ENCODE measurements around the gene VPS13D.

DNA sequence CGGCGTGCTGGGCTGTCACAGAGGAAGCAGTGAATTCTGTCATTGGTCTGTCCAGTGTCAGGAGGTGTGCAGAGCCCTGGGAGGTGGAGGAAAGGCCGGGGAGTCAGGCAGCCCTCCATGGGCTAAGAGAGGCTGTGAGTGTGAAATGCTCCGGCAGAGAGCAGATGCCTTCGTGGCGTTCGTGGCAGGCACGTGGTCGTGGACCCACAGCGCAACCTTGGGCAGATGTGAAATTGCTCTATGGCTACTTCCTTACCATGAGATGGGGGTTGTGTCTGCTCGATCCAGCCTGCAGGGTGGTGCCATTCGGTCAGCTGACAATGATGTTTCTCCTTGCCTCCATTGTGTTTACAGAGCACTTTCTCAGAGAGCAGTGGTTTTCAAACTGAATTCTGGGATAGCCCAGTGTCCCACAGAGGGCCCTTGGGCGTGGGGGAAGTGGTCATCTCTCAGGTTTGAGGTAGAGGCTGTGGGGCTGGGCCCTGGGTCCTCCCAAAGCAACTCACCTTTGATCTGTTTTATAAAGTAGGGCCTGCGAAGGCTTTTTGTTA, 35.1 kb upstream of the VPS13D start:
- TF ChIP-seq POLR2A (IDR thresholded peaks at IDR 0.05): no peak
- TF ChIP-seq, protein P1, sequence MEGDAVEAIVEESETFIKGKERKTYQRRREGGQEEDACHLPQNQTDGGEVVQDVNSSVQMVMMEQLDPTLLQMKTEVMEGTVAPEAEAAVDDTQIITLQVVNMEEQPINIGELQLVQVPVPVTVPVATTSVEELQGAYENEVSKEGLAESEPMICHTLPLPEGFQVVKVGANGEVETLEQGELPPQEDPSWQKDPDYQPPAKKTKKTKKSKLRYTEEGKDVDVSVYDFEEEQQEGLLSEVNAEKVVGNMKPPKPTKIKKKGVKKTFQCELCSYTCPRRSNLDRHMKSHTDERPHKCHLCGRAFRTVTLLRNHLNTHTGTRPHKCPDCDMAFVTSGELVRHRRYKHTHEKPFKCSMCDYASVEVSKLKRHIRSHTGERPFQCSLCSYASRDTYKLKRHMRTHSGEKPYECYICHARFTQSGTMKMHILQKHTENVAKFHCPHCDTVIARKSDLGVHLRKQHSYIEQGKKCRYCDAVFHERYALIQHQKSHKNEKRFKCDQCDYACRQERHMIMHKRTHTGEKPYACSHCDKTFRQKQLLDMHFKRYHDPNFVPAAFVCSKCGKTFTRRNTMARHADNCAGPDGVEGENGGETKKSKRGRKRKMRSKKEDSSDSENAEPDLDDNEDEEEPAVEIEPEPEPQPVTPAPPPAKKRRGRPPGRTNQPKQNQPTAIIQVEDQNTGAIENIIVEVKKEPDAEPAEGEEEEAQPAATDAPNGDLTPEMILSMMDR (IDR thresholded peaks at IDR 0.05): no peak

Measured in uterus (tissue), 2 donors.